T-helper 2 cell treated with Interferon-gamma antibody and Interleukin-4, amounts not matched to agents 100 ng/mL and 5 ng/mL, for 36 hours (primary cell): ENCODE measurements around the gene WWP2. TPM values are rescaled to one million over a fixed set of nuclear protein-coding genes. Genes with fewer than 3 reads are reported as not detected.

Experiments
- total RNA-seq: library from RNA; stranded (reverse); gene quantifications from 2 replicates; pipeline ENCODE4 v1.2.3, GENCODE V29; 2022

Gene WWP2
- total RNA-seq, 1 donor from 2014 or later, result 73.2 TPM

Other genes starting within 250 kb of the WWP2 start
- gene NFAT5, start 196.4 kb upstream of the WWP2 start, total RNA-seq, result 26.5 and 28.3 TPM in 2 replicates
- 36.6 and 42.4 TPM in 2 replicates for gene NQO1, start 35.8 kb upstream of the WWP2 start, total RNA-seq
- gene NOB1, start 7.4 kb upstream of the WWP2 start, total RNA-seq, result 64.4 and 64.6 TPM in 2 replicates
- 0.82 and 0.89 TPM in 2 replicates for gene CLEC18A, start 189.0 kb downstream of the WWP2 start, total RNA-seq